BLaER1 treated with 17β-estradiol and CSF1 and Interleukin-3, amounts not matched to agents 10 nM and 100 nM (cell line): ENCODE measurements around the gene LDLRAD3.

Source experiments
- H3K27ac ChIP-seq, 11 experiments: shearing (Covaris generic); formaldehyde crosslinking; 2 replicates each; pipeline ENCODE4 v1.8.1; 2022
- H3K27me3 ChIP-seq, 11 experiments: shearing (Covaris generic); formaldehyde crosslinking; 2 replicates each; pipeline ENCODE4 v1.8.1; 2022
- H3K36me3 ChIP-seq, 11 experiments: shearing (Covaris generic); formaldehyde crosslinking; 2 replicates each; pipeline ENCODE4 v1.8.1; 2022
- H3K4me1 ChIP-seq, 10 experiments: shearing (Covaris generic); formaldehyde crosslinking; 2 replicates each; pipeline ENCODE4 v1.8.1; 2022
- H3K4me2 ChIP-seq, 11 experiments: shearing (Covaris generic); formaldehyde crosslinking; 2 replicates each; pipeline ENCODE4 v1.8.1; 2022
- H3K4me3 ChIP-seq, 10 experiments: shearing (Covaris generic); formaldehyde crosslinking; 2 replicates each; pipeline ENCODE4 v1.8.1; 2022
- H3K9ac ChIP-seq, 11 experiments: shearing (Covaris generic); formaldehyde crosslinking; 2 replicates each; pipeline ENCODE4 v1.8.1; 2022
- H3K9me3 ChIP-seq, 11 experiments: shearing (Covaris generic); formaldehyde crosslinking; replicated peaks in 1 of 11; 2 replicates each; pipeline ENCODE4 v1.8.1; 2022
- H4K20me1 ChIP-seq, 11 experiments: shearing (Covaris generic); formaldehyde crosslinking; 2 replicates each; pipeline ENCODE4 v1.8.1; 2022
- Cebpa-rat ChIP-seq, 11 experiments: shearing (Covaris generic); IDR thresholded peaks; 2 replicates each; pipeline ENCODE4 v1.8.1; 2022

The LDLRAD3 gene

DNA sequence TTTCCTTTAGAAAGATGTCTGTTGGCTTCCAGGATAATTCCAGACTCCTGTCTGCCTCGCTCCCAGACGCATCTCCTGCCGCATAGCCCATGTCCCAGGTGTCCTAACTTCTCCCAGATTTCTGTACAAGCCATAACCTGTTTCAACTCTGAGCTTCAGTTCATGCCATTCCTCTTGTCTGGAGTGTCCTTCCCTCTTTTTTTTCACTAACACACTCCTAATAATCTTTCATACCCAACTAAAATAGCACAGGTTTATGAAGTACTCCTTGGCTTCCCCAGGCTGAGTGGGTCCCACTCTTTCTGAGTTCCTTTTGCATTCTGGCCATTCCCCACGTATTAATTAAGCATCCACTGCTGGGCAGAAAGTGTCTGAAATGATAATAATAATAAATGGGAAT, 123.0 kb downstream of the LDLRAD3 start:
- Histone ChIP-seq H3K4me1 (peaks cover 41 to 94% (median 57%) of the 10 kb centered on the region in 10 experiments), H3K27me3 (no peaks in the 10 kb centered on the region), H4K20me1 (peaks cover 0 to 10% (median 0%) of the 10 kb centered on the region in 11 experiments; a peak in 3 of 22 replicates), H3K4me3 (peak overlapping the region in 2 of 10 experiments; percentile 0 to 24; a peak in 4 of 20 replicates), H3K27ac (no peak overlapping the region), H3K9ac (no peak overlapping the region), H3K36me3 (peaks cover 15 to 63% (median 39%) of the 10 kb centered on the region in 11 experiments), H3K9me3 (peaks cover 29 to 63% (median 57%) of the 10 kb centered on the region in 11 experiments), H3K4me2 (no peak overlapping the region)
- TF ChIP-seq Cebpa-rat (IDR thresholded peaks at IDR 0.05): no peak

DNA sequence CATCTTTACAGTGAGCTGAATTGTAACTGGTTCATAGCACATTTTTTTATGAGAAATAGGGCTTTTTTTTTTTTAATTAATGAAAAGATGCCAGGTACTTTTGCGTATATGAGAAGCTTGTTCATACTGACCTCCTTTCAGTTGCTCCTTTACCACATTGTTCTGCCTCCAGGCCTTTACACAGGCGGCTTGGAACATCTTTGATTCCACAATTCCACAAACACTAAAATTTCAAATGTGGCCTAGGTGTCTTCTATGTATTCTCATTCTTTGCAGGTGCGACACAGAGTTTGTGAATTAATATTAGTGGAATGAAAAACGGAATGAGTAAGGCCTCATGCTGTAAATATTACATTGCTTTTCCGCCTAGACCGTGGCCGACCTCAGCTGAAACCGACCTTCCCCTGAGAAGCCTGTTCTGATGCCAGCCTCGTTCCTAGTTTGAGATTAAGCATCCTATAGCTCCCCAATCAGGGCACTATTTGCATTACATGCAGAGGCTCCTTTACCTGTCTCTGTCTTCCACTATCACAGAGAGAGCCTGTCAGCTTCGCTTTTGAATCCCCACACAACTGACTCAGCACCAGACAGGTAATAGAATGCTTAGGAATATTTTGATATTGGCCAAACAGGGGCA, 125.8 kb downstream of the LDLRAD3 start:
- Histone ChIP-seq H3K4me2 (peak overlapping the region; percentile 43 to 76 (median 63); a peak in 21 of 22 replicates), H3K9ac (peak overlapping the region; percentile 3 to 57 (median 24); a peak in 13 of 22 replicates), H3K9me3 (peaks cover 18 to 35% (median 32%) of the 10 kb centered on the region in 11 experiments), H3K36me3 (peaks cover 23 to 53% (median 31%) of the 10 kb centered on the region in 11 experiments), H3K4me1 (peaks cover 45 to 94% (median 52%) of the 10 kb centered on the region in 10 experiments), H3K27me3 (no peaks in the 10 kb centered on the region), H3K4me3 (no peak overlapping the region), H4K20me1 (peaks cover 0 to 31% (median 0%) of the 10 kb centered on the region in 11 experiments; a peak in 4 of 22 replicates), H3K27ac (peak overlapping the region in 10 of 11 experiments; percentile 4 to 67 (median 54); a peak in 18 of 22 replicates)
- no peak for TF ChIP-seq Cebpa-rat (IDR thresholded peaks at IDR 0.05)

DNA sequence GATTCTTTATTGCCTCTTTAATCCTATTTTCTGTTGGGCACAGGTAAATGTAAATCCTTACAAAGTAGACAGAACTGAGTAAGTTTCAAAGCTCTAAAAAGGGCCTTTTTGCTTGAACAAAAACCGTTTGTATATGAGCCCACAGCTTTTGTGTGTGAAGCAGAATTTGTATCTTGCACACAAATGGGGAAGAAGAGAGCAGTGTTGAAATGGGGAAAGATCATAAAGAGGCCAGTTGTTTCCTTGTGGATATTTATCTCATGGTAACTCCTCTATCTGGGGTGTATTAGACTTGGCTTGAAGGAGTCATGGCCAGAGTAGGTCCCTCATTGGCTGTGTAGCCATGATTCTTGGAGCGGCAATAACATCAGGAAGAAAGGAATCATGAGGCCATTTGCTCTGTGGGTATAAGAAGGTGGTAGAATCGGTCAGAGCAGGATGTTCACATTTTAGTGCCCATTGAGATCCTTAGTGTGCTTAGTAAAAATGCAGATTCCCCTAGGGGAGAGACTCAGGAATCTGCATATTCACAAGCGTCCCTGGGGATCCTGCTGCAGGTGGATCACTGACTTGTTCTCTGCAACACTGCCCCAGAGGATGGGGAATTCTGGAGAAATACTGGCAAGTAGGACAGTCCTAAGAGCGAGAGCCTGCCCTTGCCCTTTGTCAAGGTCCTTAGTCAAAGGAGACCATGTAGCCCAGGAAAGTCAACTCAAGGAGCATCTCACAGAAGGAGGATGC, 126.5 kb downstream of the LDLRAD3 start:
- Histone ChIP-seq H3K9me3 (peaks cover 18 to 37% (median 29%) of the 10 kb centered on the region in 11 experiments), H3K4me2 (peak overlapping the region; percentile 43 to 76 (median 63); a peak in 20 of 22 replicates), H3K9ac (peak overlapping the region in 4 of 11 experiments; percentile 14 to 32 (median 25); a peak in 2 of 22 replicates), H3K36me3 (peaks cover 23 to 59% (median 37%) of the 10 kb centered on the region in 11 experiments), H3K27me3 (no peaks in the 10 kb centered on the region), H3K4me3 (no peak overlapping the region), H3K27ac (peak overlapping the region in 8 of 11 experiments; percentile 4 to 67 (median 53); a peak in 8 of 22 replicates), H4K20me1 (peaks cover 0 to 31% (median 0%) of the 10 kb centered on the region in 11 experiments; a peak in 4 of 22 replicates), H3K4me1 (peaks cover 43 to 94% (median 56%) of the 10 kb centered on the region in 10 experiments)
- no peak for TF ChIP-seq Cebpa-rat (IDR thresholded peaks at IDR 0.05)

DNA sequence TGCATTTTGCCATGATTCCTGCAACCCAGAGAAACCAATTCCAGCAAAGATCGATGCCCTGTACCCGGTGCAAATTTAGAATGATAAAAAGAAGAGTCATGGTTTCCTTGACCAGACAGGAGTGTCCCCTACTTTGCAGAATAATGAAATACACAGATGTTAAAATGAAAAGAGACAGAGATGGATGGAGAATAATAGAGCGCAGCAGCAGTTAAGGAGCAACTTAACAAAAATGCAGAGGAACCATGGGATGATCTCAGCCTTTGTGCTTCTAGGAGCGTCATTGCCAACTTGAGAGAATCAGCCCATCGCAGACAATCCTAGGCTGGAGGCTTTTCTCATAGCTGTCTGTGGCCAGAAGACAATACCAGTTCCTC, 127.1 kb downstream of the LDLRAD3 start:
- peak overlapping the region in 1 of 11 experiments; percentile 54; a peak in 2 of 22 replicates for H3K27ac ChIP-seq
- no peak for TF ChIP-seq Cebpa-rat (IDR thresholded peaks at IDR 0.05)
- no peaks in the 10 kb centered on the region for H3K27me3 ChIP-seq
- peaks cover 21 to 37% (median 29%) of the 10 kb centered on the region in 11 experiments for H3K9me3 ChIP-seq
- H3K36me3 ChIP-seq: peaks cover 17 to 64% (median 37%) of the 10 kb centered on the region in 11 experiments
- no peak overlapping the region for H3K4me3 ChIP-seq
- no peak overlapping the region for H3K9ac ChIP-seq
- peaks cover 37 to 94% (median 51%) of the 10 kb centered on the region in 10 experiments for H3K4me1 ChIP-seq
- H3K4me2 ChIP-seq: peak overlapping the region in 7 of 11 experiments; percentile 43 to 76 (median 63); a peak in 6 of 22 replicates
- H4K20me1 ChIP-seq: peaks cover 0 to 31% (median 0%) of the 10 kb centered on the region in 11 experiments; a peak in 4 of 22 replicates

DNA sequence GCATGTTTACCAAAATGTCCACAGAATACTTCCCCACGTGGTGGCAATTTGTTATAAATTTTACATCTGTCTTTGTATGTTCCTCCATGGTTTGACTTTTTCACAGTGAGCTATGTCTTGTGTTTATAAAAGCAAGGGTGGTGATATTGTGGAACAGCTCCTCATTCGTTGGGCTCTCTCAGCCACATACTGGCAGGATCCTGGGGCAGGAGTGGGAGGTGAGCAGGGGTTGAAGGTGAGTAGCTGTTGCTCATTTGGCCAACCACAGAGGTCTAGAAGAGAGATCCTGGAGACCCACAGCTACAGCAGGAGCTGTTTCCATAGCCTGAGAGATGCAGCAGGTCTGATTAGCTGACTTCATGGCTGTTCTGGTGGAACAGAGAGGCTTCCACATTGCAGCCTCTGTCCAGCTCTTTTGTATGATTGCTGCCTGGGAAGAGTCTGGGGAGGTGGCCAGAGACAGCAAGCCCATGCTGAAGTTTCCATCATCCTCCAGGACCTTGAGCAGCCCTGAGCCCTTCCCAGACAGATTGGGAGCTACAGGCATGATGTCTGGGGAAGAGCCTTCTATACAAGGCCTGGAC, 128.1 kb downstream of the LDLRAD3 start:
- Histone ChIP-seq H3K9me3 (peaks cover 20 to 37% (median 29%) of the 10 kb centered on the region in 11 experiments), H4K20me1 (peaks cover 0 to 31% (median 0%) of the 10 kb centered on the region in 11 experiments; a peak in 4 of 22 replicates), H3K4me1 (peaks cover 35 to 86% (median 50%) of the 10 kb centered on the region in 10 experiments), H3K27ac (peak overlapping the region in 3 of 11 experiments; percentile 19 to 78 (median 73); a peak in 3 of 22 replicates), H3K9ac (peak overlapping the region in 1 of 11 experiments; percentile 74; a peak in 2 of 22 replicates), H3K4me3 (no peak overlapping the region), H3K4me2 (peak overlapping the region in 2 of 11 experiments; percentile 76 to 78; a peak in 4 of 22 replicates), H3K36me3 (peaks cover 6 to 64% (median 32%) of the 10 kb centered on the region in 11 experiments), H3K27me3 (no peaks in the 10 kb centered on the region)
- TF ChIP-seq Cebpa-rat (IDR thresholded peaks at IDR 0.05): no peak

DNA sequence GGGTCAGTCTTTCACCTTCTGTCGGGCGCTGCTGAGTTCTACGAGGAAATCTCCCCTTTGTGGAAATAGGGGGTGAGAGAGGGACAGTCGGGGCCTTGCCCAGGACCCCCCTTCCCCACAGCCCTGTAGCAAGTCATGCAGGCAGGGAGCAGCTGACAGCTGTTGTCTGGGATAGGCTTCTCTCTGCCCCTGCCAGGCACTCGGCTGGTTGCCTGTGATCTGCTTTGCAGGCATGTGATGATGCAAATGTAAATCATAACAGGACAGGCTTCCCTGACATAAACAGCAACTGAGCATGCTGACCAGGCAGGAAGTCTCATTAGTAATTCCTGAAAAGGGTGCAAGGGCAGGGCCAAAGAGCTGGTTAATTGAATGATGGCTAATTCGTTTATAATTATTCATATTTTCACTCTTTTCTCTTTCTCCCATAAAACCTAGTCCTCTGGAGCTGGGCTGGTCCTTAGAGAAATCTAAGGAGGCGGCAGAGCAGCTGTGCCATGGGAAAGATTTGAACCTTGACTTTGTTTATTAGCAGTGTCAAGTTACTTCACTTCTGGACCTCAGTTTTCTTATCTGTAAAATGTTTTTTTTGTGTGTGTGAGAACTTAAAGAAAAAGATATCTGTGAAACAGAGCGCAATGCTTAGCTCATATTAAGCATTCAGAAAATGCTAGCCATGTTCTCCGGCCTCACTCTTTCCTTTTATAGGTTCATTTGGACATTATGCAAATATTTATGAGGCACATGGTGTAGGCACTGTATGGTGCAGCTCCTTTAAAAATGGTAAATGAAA, 129.7 kb downstream of the LDLRAD3 start:
- H3K36me3 ChIP-seq: peaks cover 6 to 65% (median 41%) of the 10 kb centered on the region in 11 experiments
- peaks cover 0 to 39% (median 2%) of the 10 kb centered on the region in 11 experiments; a peak in 7 of 22 replicates for H4K20me1 ChIP-seq
- peak overlapping the region in 10 of 11 experiments; percentile 1 to 78 (median 28); a peak in 11 of 22 replicates for H3K4me2 ChIP-seq
- H3K4me3 ChIP-seq: no peak overlapping the region
- no peak for TF ChIP-seq Cebpa-rat (IDR thresholded peaks at IDR 0.05)
- peak overlapping the region in 4 of 11 experiments; percentile 7 to 74 (median 44); a peak in 6 of 22 replicates for H3K9ac ChIP-seq
- peak overlapping the region in 7 of 11 experiments; percentile 18 to 78 (median 40); a peak in 11 of 22 replicates for H3K27ac ChIP-seq
- no peaks in the 10 kb centered on the region for H3K27me3 ChIP-seq
- H3K4me1 ChIP-seq: peaks cover 34 to 81% (median 46%) of the 10 kb centered on the region in 10 experiments
- peaks cover 22 to 43% (median 33%) of the 10 kb centered on the region in 11 experiments for H3K9me3 ChIP-seq

DNA sequence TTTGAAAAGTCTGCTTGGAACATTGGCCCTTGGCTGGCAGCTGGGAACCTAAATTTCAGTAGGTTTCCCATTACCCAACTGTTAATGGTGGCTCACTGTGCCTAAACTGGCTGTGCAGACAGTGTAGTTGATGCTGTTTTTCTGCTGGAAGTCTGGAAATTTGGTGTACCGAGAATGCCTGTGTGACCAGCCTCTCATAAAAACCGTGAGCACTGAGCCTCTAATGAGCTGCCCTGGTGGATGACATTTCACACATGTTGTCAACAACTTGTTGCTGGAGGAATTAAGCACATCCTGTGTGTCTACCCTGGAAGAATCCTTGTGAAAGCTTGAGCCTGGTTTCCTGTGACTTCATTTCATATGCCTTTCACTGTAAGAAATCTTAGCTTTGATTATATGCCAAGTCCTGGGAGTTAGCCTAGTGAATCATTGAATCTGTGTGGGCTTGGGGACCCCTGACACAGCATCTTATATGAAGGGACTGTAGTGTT, 131.1 kb downstream of the LDLRAD3 start:
- Histone ChIP-seq H3K4me1 (peaks cover 25 to 67% (median 35%) of the 10 kb centered on the region in 10 experiments), H3K4me2 (peak overlapping the region in 7 of 11 experiments; percentile 15 to 78 (median 37); a peak in 12 of 22 replicates), H3K27ac (peak overlapping the region in 7 of 11 experiments; percentile 1 to 73 (median 12); a peak in 5 of 22 replicates)

More for the DNA sequence above, 131.1 kb downstream of the LDLRAD3 start:
- TF ChIP-seq Cebpa-rat (IDR thresholded peaks at IDR 0.05): no peak
- no peak overlapping the region for H3K9ac ChIP-seq
- H3K36me3 ChIP-seq: peaks cover 10 to 78% (median 47%) of the 10 kb centered on the region in 11 experiments
- H3K4me3 ChIP-seq: no peak overlapping the region
- H3K27me3 ChIP-seq: no peaks in the 10 kb centered on the region
- H3K9me3 ChIP-seq: peaks cover 22 to 47% (median 36%) of the 10 kb centered on the region in 11 experiments
- peaks cover 0 to 43% (median 4%) of the 10 kb centered on the region in 11 experiments; a peak in 7 of 22 replicates for H4K20me1 ChIP-seq
